Tibial artery (tissue), 4 donors: ENCODE results near the gene TARBP2.

ENCODE experiments used
- DNase-seq, 2 donors: peaks; one replicate each; pipeline ENCODE4 v3.0.0-alpha.2; 2019
- H3K27ac ChIP-seq, 2 donors: fragments of 200-600 bp; sonication (generic) in 1 of 2; 1 replicate in 1 of 2; 2 replicates in 1 of 2; pipeline ENCODE4 v1.5.1; 2018 to 2019; ENCODE audit warnings: mild to moderate bottlenecking in 1 of 2
- H3K27me3 ChIP-seq, 2 donors: fragments of 200-600 bp; sonication (generic) in 1 of 2; one replicate each; pipeline versions ENCODE4 v1.5.1 to v1.6.0; 2016 to 2019
- H3K36me3 ChIP-seq, 3 donors: fragments of 200-600 bp; sonication (generic) in 2 of 3; one replicate each; pipeline ENCODE4 v1.5.1; 2016 to 2019; ENCODE audit warnings: mild to moderate bottlenecking in 2 of 3
- H3K4me1 ChIP-seq, 4 donors: fragments of 200-600 bp; sonication (generic) in 2 of 4; 1 replicate in 3 of 4; 2 replicates in 1 of 4; pipeline ENCODE4 v1.5.1; 2016 to 2019
- H3K4me3 ChIP-seq, 2 donors: fragments of 200-600 bp; sonication (generic) in 1 of 2; 1 replicate in 1 of 2; 2 replicates in 1 of 2; pipeline ENCODE4 v1.5.1; 2018 to 2019; ENCODE audit warnings: mild to moderate bottlenecking in 2 of 2
- H3K9me3 ChIP-seq, 3 donors: fragments of 200-600 bp; sonication (generic) in 1 of 3; one replicate each; pipeline ENCODE4 v1.5.1; 2016 to 2019
- CTCF ChIP-seq, 2 experiments: fragments of 200-600 bp in 1 of 2; fragments of 450-650 bp in 1 of 2; IDR thresholded peaks; one replicate each; pipeline ENCODE4 v1.5.1; 2017 to 2019; ENCODE audit warnings: antibody characterized with exemption in 2 of 2, mild to moderate bottlenecking in 1 of 2, moderate library complexity in 1 of 2
- intact Hi-C: fragments of 100-400 bp; cut with DNase I; formaldehyde crosslinking; loops from one replicate; pipeline ENCODE4 v1.15.0; 2023; ENCODE audit warnings: low total_unique reads

Gene TARBP2

DNA sequence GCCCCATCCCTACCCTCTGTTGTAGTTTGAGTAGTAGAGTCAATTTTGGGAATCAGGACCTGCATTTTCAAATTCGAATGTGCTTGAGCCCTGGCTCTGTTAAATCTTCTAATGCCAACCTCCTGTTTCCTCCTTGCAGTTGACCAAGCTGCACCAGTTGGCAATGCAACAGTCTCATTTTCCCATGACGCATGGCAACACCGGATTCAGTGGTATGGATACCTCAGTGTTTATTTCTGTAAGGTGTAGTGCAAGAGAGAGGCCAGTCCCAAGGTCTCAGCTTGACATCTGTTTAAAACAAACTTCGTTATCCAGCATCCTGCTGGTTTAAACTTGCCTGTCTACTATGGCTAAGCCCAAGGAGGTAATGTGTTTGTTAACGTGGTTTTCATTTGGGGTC, 34.0 kb upstream of the TARBP2 start:
- no peak overlapping the region for H3K4me3 ChIP-seq
- no peak for TF ChIP-seq CTCF (IDR thresholded peaks at IDR 0.05)
- intact Hi-C loops, result loop anchor here (10.0 kb wide), 1 partner anchor 868 kb away; no protein-coding TSS in a partner anchor
- no peak overlapping the region for H3K27ac ChIP-seq
- peaks cover 0 to 14% (median 0%) of the 10 kb centered on the region in 4 donors for H3K4me1 ChIP-seq
- no peak for DNase-seq
- peaks cover 100% of the 10 kb centered on the region in 3 donors for H3K36me3 ChIP-seq
- H3K27me3 ChIP-seq, result no peaks in the 10 kb centered on the region
- no peaks in the 10 kb centered on the region for H3K9me3 ChIP-seq

DNA sequence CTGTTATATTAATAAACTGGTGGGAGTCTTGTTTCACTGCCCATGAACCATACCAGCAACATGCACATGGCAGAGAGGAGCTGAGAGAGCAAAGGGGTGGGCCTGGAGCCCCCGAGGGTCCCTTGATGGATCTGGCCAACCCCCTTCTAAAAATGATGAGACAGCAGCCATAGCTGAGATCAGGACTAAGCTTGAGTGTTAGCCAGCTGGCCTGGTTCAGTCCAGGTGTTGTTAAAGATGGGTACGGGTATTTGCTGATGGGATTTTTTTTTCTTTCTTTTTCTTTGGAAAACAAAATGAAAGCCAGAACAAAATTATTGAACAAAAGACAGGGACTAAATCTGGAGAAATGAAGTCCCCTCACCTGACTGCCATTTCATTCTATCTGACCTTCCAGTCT, 33.2 kb upstream of the TARBP2 start:
- TF ChIP-seq CTCF (IDR thresholded peaks at IDR 0.05), result no peak
- Histone ChIP-seq H3K27me3 (no peaks in the 10 kb centered on the region), H3K36me3 (peaks cover 100% of the 10 kb centered on the region in 3 donors), H3K4me3 (no peak overlapping the region), H3K27ac (no peak overlapping the region), H3K4me1 (peaks cover 0 to 21% (median 0%) of the 10 kb centered on the region in 4 donors), H3K9me3 (no peaks in the 10 kb centered on the region)
- intact Hi-C loops, result loop anchor here (10.0 kb wide), 1 partner anchor 867 kb away; no protein-coding TSS in a partner anchor
- no peak for DNase-seq

- peaks cover 0 to 25% (median 0%) of the 10 kb centered on the region in 4 donors for H3K4me1 ChIP-seq
- H3K9me3 ChIP-seq, result no peaks in the 10 kb centered on the region
- H3K27ac ChIP-seq, result no peak overlapping the region
- no peak overlapping the region for H3K4me3 ChIP-seq
- intact Hi-C loops, result loop anchor here (10.0 kb wide), 1 partner anchor 867 kb away; no protein-coding TSS in a partner anchor
- peaks cover 100% of the 10 kb centered on the region in 3 donors for H3K36me3 ChIP-seq
- TF ChIP-seq CTCF (IDR thresholded peaks at IDR 0.05), result no peak
- no peaks in the 10 kb centered on the region for H3K27me3 ChIP-seq
- no peak for DNase-seq
Measured at GRCh38 chr12:53468282-53468681, 32.8 kb upstream of the TARBP2 start.

- Histone ChIP-seq H3K4me1 (peaks cover 0 to 33% (median 0%) of the 10 kb centered on the region in 4 donors), H3K27me3 (no peaks in the 10 kb centered on the region), H3K9me3 (no peaks in the 10 kb centered on the region), H3K27ac (peak overlapping the region in 1 of 2 donors; percentile 33), H3K36me3 (peaks cover 95 to 100% (median 97%) of the 10 kb centered on the region in 3 donors), H3K4me3 (no peak overlapping the region)
- no peak for DNase-seq
- TF ChIP-seq CTCF (IDR thresholded peaks at IDR 0.05), result no peak
- intact Hi-C loops, result no loop called here
Measured at GRCh38 chr12:53472056-53472582, 29.0 kb upstream of the TARBP2 start.

DNA sequence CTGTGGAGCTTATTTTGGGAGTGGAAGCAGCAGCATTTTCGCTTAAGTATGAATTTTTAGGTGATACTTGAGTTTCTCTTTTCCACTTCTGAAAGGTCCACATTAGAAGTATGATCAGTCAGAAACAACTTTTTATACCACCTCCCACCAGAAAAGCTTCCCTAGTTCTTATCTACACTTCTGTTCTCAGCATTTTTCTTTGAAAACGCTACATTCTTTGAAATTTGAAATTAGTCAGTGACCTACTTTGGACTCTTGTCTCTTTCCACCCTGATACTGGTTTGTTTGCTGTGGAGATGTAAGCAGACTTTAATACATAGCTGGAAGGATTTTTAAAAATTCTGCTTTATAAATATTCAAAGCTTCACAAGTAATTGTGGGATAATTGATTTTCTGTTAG, 27.0 kb upstream of the TARBP2 start:
- DNase-seq, result no peak
- Histone ChIP-seq H3K36me3 (peaks cover 79 to 100% (median 95%) of the 10 kb centered on the region in 3 donors), H3K27ac (no peak overlapping the region), H3K4me3 (no peak overlapping the region), H3K9me3 (no peaks in the 10 kb centered on the region), H3K4me1 (peaks cover 0 to 42% (median 0%) of the 10 kb centered on the region in 4 donors), H3K27me3 (no peaks in the 10 kb centered on the region)
- no peak for TF ChIP-seq CTCF (IDR thresholded peaks at IDR 0.05)
- intact Hi-C loops, result no loop called here
